B cell (primary cell): ENCODE results near the gene DYRK1A. TPM values are rescaled to one million over a fixed set of nuclear protein-coding genes. Genes with fewer than 3 reads are reported as not detected.
A peak's percentile ranks its signal among the peaks of the same experiment; 100 is the strongest.

Source experiments
- ATAC-seq: fragments of 200-7000 bp; cut with Tn5 transposase; one replicate; pipeline ENCODE4 v1.10.0; 2021; ENCODE audit warnings: low read depth, mild to moderate bottlenecking, moderate number of reproducible peaks, moderate library complexity
- CTCF ChIA-PET: fragments of 350-600 bp; sonication (Branson Sonifier 250); formaldehyde crosslinking; loops from one replicate; lab custom pipeline; 2021; ENCODE audit warnings: antibody characterized with exemption, inconsistent platforms; lab: Charles Lee
- POLR2A ChIA-PET: fragments of 350-600 bp; sonication (Branson Sonifier 250); formaldehyde crosslinking; loops from one replicate; lab custom pipeline; 2021; ENCODE audit warnings: antibody characterized with exemption; lab: Charles Lee
- DNase-seq: peaks from one replicate; pipeline ENCODE4 v3.0.0; 2013
- H2AFZ ChIP-seq: 2 replicates; pipeline ENCODE4 v1.6.1; 2012; ENCODE audit warnings: mild to moderate bottlenecking, low read depth, low read length; ENCODE audit not compliant: insufficient read depth, poor library complexity, severe bottlenecking
- H3K27ac ChIP-seq, 2 donors: 1 replicate in 1 of 2; 2 replicates in 1 of 2; pipeline ENCODE4 v1.5.1; 2012 to 2013; ENCODE audit warnings: low read length in 2 of 2, mild to moderate bottlenecking in 2 of 2, moderate library complexity in 1 of 2
- H3K27me3 ChIP-seq, 4 experiments: fragments of 200-600 bp in 1 of 4; sonication (generic) in 1 of 4; replicated peaks in 1 of 4; 1 replicate in 2 of 4; 2 replicates in 2 of 4; pipeline versions ENCODE4 v1.6.1 to v1.7.0; 2013 to 2016; ENCODE audit warnings: low read length in 3 of 4, mild to moderate bottlenecking in 2 of 4, mixed read lengths in 1 of 4, moderate library complexity in 1 of 4; ENCODE audit not compliant: insufficient read depth in 4 of 4, control insufficient read depth in 3 of 4; ENCODE audit errors: control extremely low read depth in 1 of 4
- H3K36me3 ChIP-seq, 2 experiments: replicated peaks in 1 of 2; 1 replicate in 1 of 2; 2 replicates in 1 of 2; pipeline versions ENCODE4 v1.6.1 to v1.7.1; 2013; ENCODE audit warnings: low read length in 1 of 2; ENCODE audit not compliant: insufficient read depth in 2 of 2, control insufficient read depth in 1 of 2; ENCODE audit errors: control extremely low read depth in 1 of 2, extremely low read depth in 1 of 2
- H3K4me1 ChIP-seq, 2 donors: fragments of 200-600 bp in 1 of 2; sonication (generic) in 1 of 2; 1 replicate in 1 of 2; 2 replicates in 1 of 2; pipeline versions ENCODE4 v1.5.1 to v1.6.1; 2013 to 2017; ENCODE audit warnings: low read length in 2 of 2; ENCODE audit not compliant: control insufficient read depth in 2 of 2, insufficient read depth in 2 of 2
- H3K4me2 ChIP-seq: replicated peaks from 2 replicates; pipeline ENCODE3; 2012; ENCODE audit warnings: mild to moderate bottlenecking, low read depth, low read length; ENCODE audit not compliant: poor library complexity, severe bottlenecking
- H3K4me3 ChIP-seq, 5 experiments: fragments of 200-600 bp in 1 of 5; sonication (generic) in 1 of 5; 1 replicate in 3 of 5; 2 replicates in 2 of 5; pipeline versions ENCODE4 v1.5.1 to v1.7.0; 2011 to 2016; ENCODE audit warnings: low read length in 4 of 5, mild to moderate bottlenecking in 4 of 5, low read depth in 2 of 5, control low read depth in 1 of 5, moderate library complexity in 1 of 5; ENCODE audit not compliant: insufficient read depth in 1 of 5; ENCODE audit errors: control extremely low read depth in 1 of 5, extremely low read depth in 1 of 5
- H3K79me2 ChIP-seq: fragments of 200-600 bp; sonication (generic); one replicate; pipeline ENCODE4 v1.6.0; 2016; ENCODE audit warnings: low read length; ENCODE audit not compliant: control insufficient read depth, insufficient read depth
- H3K9ac ChIP-seq: fragments of 200-600 bp; sonication (generic); 2 replicates; pipeline ENCODE4 v1.6.1; 2017; ENCODE audit warnings: mild to moderate bottlenecking, low read length, moderate library complexity
- H3K9me3 ChIP-seq, 3 donors: one replicate each; pipeline versions ENCODE4 v1.6.1 to v1.7.1; 2013; ENCODE audit warnings: low read length in 2 of 3; ENCODE audit not compliant: control insufficient read depth in 2 of 3, insufficient read depth in 1 of 3; ENCODE audit errors: control extremely low read depth in 1 of 3
- H4K20me1 ChIP-seq: 2 replicates; pipeline ENCODE4 v1.6.0; 2012; ENCODE audit warnings: mild to moderate bottlenecking, low read length; ENCODE audit not compliant: insufficient read depth, control insufficient read depth, poor library complexity, severe bottlenecking
- H3K27ac Mint-ChIP-seq: one replicate; pipeline ENCODE4 v1.8.0; 2021; ENCODE audit warnings: mixed read lengths
- H3K27me3 Mint-ChIP-seq: one replicate; pipeline ENCODE4 v1.8.0; 2021; ENCODE audit warnings: mixed read lengths
- H3K4me1 Mint-ChIP-seq: one replicate; pipeline ENCODE4 v1.8.0; 2021; ENCODE audit warnings: mixed read lengths
- H3K4me3 Mint-ChIP-seq: one replicate; pipeline ENCODE4 v1.8.0; 2021; ENCODE audit warnings: mixed read lengths
- H3K9me3 Mint-ChIP-seq: one replicate; pipeline ENCODE4 v1.8.0; 2022; ENCODE audit warnings: mixed read lengths; ENCODE audit not compliant: insufficient read depth
- CTCF ChIP-seq: fragments of 200-600 bp; IDR thresholded peaks from one replicate; pipeline ENCODE4 v1.8.0; 2022; ENCODE audit warnings: antibody characterized with exemption, mild to moderate bottlenecking
- EZH2 ChIP-seq: IDR thresholded peaks from 2 replicates; pipeline ENCODE4 v1.6.1; 2012; ENCODE audit warnings: borderline replicate concordance, low read depth, mild to moderate bottlenecking, moderate library complexity, low read length; ENCODE audit not compliant: insufficient read depth, poor library complexity, severe bottlenecking
- WGBS: methylation state at CpG from one replicate; pipeline ENCODE4 v1.1.5; 2013; ENCODE audit warnings: missing lambda C conversion rate; ENCODE audit not compliant: insufficient coverage; 5-methylcytosine and 5-hydroxymethylcytosine counted together
- intact Hi-C: fragments of 100-400 bp; cut with micrococcal nuclease; formaldehyde crosslinking; loops from one replicate; pipeline ENCODE4 v1.10.0; 2022
- polyA plus RNA-seq: library from polyadenylated mRNA; depleted of rRNA; stranded (reverse); fragments of >200 nt; gene quantifications from 2 replicates; pipeline ENCODE4 v1.2.3, GENCODE V29; 2012
- total RNA-seq, 2 donors: library from RNA; stranded (reverse); fragments of 120-200 nt in 1 of 2; gene quantifications; 1 replicate in 1 of 2; 2 replicates in 1 of 2; pipeline versions ENCODE4 v1.2.3 to v1.2.4, GENCODE V29; 2013 to 2022

The DYRK1A gene
- total and polyA plus RNA-seq, 2 donors (not counting 1 experiment from before 2014, with no cell fraction given), result 46.6 to 147 TPM

GRCh38 chr21:37546949-37547614, 180.5 kb downstream of the DYRK1A start:
- Histone ChIP-seq H3K4me2 (peak overlapping the region; percentile 31), H3K27me3 (peaks cover 0 to 20% (median 14%) of the 10 kb centered on the region in 4 experiments), H3K4me1 (peaks cover 11 to 14% of the 10 kb centered on the region in 2 donors), H3K9me3 (peaks cover 1 to 13% (median 7%) of the 10 kb centered on the region in 3 donors), H2AFZ (peak overlapping the region; percentile 47), H3K4me3 (peak overlapping the region in 1 of 5 experiments; percentile 4), H3K9ac (no peak overlapping the region), H3K79me2 (no peaks in the 10 kb centered on the region), H3K36me3 (no peaks in the 10 kb centered on the region), H3K27ac (no peak overlapping the region), H4K20me1 (no peaks in the 10 kb centered on the region)
- ChIA-PET POLR2A (no interaction called here), CTCF (no interaction called here)
- WGBS, result 17% methylated on average over 9 of the region's 23 CpGs
- Mint-ChIP-seq H3K27ac (no peak overlapping the region), H3K4me3 (peak overlapping the region; percentile 7), H3K4me1 (peaks cover 11% of the 10 kb centered on the region), H3K9me3 (peaks cover 11% of the 10 kb centered on the region), H3K27me3 (peaks cover 47% of the 10 kb centered on the region)
- no peak for DNase-seq
- TF ChIP-seq CTCF, result no peak
- no peak for TF ChIP-seq EZH2
- ATAC-seq, result no peak
- intact Hi-C loops, result no loop called here

- H3K36me3 ChIP-seq, result no peaks in the 10 kb centered on the region
- peaks cover 5% of the 10 kb centered on the region for H3K9me3 Mint-ChIP-seq
- peak overlapping the region; percentile 47 for H2AFZ ChIP-seq
- 6% methylated on average over 2 of the region's 2 CpGs for WGBS
- no peak overlapping the region for H3K4me3 Mint-ChIP-seq
- H3K4me2 ChIP-seq, result no peak overlapping the region
- H3K4me3 ChIP-seq, result no peak overlapping the region
- CTCF ChIA-PET, result no interaction called here
- intact Hi-C loops, result no loop called here
- H3K9me3 ChIP-seq, result peaks cover 0 to 13% (median 2%) of the 10 kb centered on the region in 3 donors
- peaks cover 11 to 14% of the 10 kb centered on the region in 2 donors for H3K4me1 ChIP-seq
- H3K4me1 Mint-ChIP-seq, result peaks cover 11% of the 10 kb centered on the region
- H3K27ac Mint-ChIP-seq, result no peak overlapping the region
- H3K9ac ChIP-seq, result no peak overlapping the region
- DNase-seq, result no peak
- H3K27me3 Mint-ChIP-seq, result peaks cover 45% of the 10 kb centered on the region
- H3K27ac ChIP-seq, result no peak overlapping the region
- H4K20me1 ChIP-seq, result no peaks in the 10 kb centered on the region
- no peak for ATAC-seq
- POLR2A ChIA-PET, result no interaction called here
- TF ChIP-seq CTCF (no peak), EZH2 (no peak)
- H3K79me2 ChIP-seq, result no peaks in the 10 kb centered on the region
- H3K27me3 ChIP-seq, result peaks cover 0 to 20% (median 14%) of the 10 kb centered on the region in 4 experiments
Measured at GRCh38 chr21:37547615-37548200, 181.1 kb downstream of the DYRK1A start.
